GM12878 (cell line): ENCODE data around the gene PDE11A. TPM values are rescaled to one million over a fixed set of nuclear protein-coding genes. Genes with fewer than 3 reads are reported as not detected.

ENCODE experiments used
- ATAC-seq: fragments of 200-7000 bp; cut with Tn5 transposase; 3 replicates; pipeline ENCODE4 v1.9.1; 2020; ENCODE audit warnings: mild to moderate bottlenecking, moderate library complexity
- BruUV-seq: library from RNA; stranded (reverse); fragments of 400-500 nt; replicated peaks from 2 replicates; lab custom pipeline; 2021; lab: Mats Ljungman, UMichigan
- CTCF ChIA-PET: fragments of 300-600 bp; sonication (Branson Sonifier 250); formaldehyde crosslinking; extraction: SDS; loops from one replicate; lab custom pipeline; 2021; ENCODE audit warnings: inconsistent platforms; lab: Yijun Ruan, JAX
- POLR2A ChIA-PET: fragments of 350-600 bp; formaldehyde crosslinking; extraction: SDS; loops from one replicate; lab custom pipeline; 2021; ENCODE audit warnings: inconsistent platforms; lab: Charles Lee
- RAD21 ChIA-PET: fragments of 300-600 bp; sonication (Branson Sonifier 250); formaldehyde crosslinking; loops from one replicate; lab custom pipeline; 2023; ENCODE audit warnings: antibody characterized with exemption; ENCODE audit not compliant: unreplicated experiment; lab: Charles Lee
- SMC1A ChIA-PET: fragments of 300-600 bp; sonication (Branson Sonifier 250); formaldehyde crosslinking; loops from one replicate; lab custom pipeline; 2023; ENCODE audit not compliant: unreplicated experiment, uncharacterized antibody; lab: Charles Lee
- DNase-seq: peaks from one replicate; pipeline ENCODE4 v3.0.0-alpha.2; 2011; ENCODE audit warnings: low read depth, low spot score
- FAIRE-seq: peaks from 3 replicates; lab custom pipeline; 2011; peaks lifted over from hg19 to GRCh38; lab: Jason Lieb, UNC
- H2AFZ ChIP-seq: 2 replicates; pipeline ENCODE4 v1.6.0; 2011; ENCODE audit warnings: low read depth, low read length, control low read depth; ENCODE audit not compliant: control insufficient read depth
- H3K27ac ChIP-seq: 2 replicates; pipeline ENCODE4 v1.5.1; 2011; ENCODE audit warnings: control low read depth; ENCODE audit not compliant: control insufficient read depth, insufficient read depth
- H3K27me3 ChIP-seq, 2 experiments: replicated peaks in 1 of 2; 2 replicates each; pipeline versions ENCODE4 v1.6.0 to v1.6.1; 2011; ENCODE audit warnings: low read length in 1 of 2; ENCODE audit not compliant: control insufficient read depth in 2 of 2, insufficient read depth in 2 of 2
- H3K36me3 ChIP-seq, 2 experiments: 2 replicates each; pipeline ENCODE4 v1.5.1; 2011; ENCODE audit warnings: low read length in 1 of 2; ENCODE audit not compliant: control insufficient read depth in 2 of 2, insufficient read depth in 2 of 2
- H3K4me1 ChIP-seq: 2 replicates; pipeline ENCODE4 v1.6.1; 2011; ENCODE audit warnings: mild to moderate bottlenecking, low read length, moderate library complexity, mixed read lengths; ENCODE audit not compliant: control insufficient read depth, insufficient read depth
- H3K4me2 ChIP-seq: 2 replicates; pipeline ENCODE4 v1.6.0; 2011; ENCODE audit warnings: control low read depth; ENCODE audit not compliant: control insufficient read depth, insufficient read depth
- H3K4me3 ChIP-seq: fragments of 200-600 bp; sonication (generic); 2 replicates; pipeline ENCODE4 v1.5.1; 2016
- H3K79me2 ChIP-seq: 2 replicates; pipeline ENCODE4 v1.6.0; 2011; ENCODE audit warnings: low read length; ENCODE audit not compliant: control insufficient read depth, insufficient read depth
- H3K9ac ChIP-seq: 2 replicates; pipeline ENCODE4 v1.8.0; 2011; ENCODE audit warnings: low read length, control low read depth, mixed read lengths; ENCODE audit not compliant: control insufficient read depth, insufficient read depth
- H3K9me3 ChIP-seq: replicated peaks from 3 replicates; pipeline ENCODE4 v1.5.1; 2011; ENCODE audit warnings: mild to moderate bottlenecking, low read length; ENCODE audit not compliant: control insufficient read depth, insufficient read depth
- H4K20me1 ChIP-seq: 2 replicates; pipeline ENCODE4 v1.6.0; 2011; ENCODE audit not compliant: control insufficient read depth, insufficient read depth
- CBX3 ChIP-seq: fragments of 200-600 bp; sonication (generic); IDR thresholded peaks from 2 replicates; pipeline ENCODE4 v1.6.1; 2016; ENCODE audit warnings: low read depth, borderline replicate concordance
- CHD4 ChIP-seq: fragments of 200-600 bp; sonication (generic); IDR thresholded peaks from 2 replicates; pipeline ENCODE4 v1.6.1; 2016; ENCODE audit warnings: mild to moderate bottlenecking
- EED ChIP-seq: sonication (generic); IDR thresholded peaks from 2 replicates; pipeline ENCODE4 v1.6.1; 2016; ENCODE audit warnings: antibody characterized with exemption, low read depth
- GABPA ChIP-seq: IDR thresholded peaks from 2 replicates; pipeline ENCODE4 v1.6.1; 2014; ENCODE audit warnings: antibody characterized with exemption, low read depth, mild to moderate bottlenecking, inconsistent platforms
- HDAC6 ChIP-seq: fragments of 200-600 bp; sonication (generic); IDR thresholded peaks from one replicate; pipeline ENCODE4 v1.8.0; 2017; ENCODE audit warnings: antibody characterized with exemption; ENCODE audit not compliant: unreplicated experiment
- IKZF2 ChIP-seq, 2 experiments: fragments of 450-650 bp; IDR thresholded peaks; 2 replicates each; pipeline ENCODE4 v1.6.1; 2017; ENCODE audit warnings: mild to moderate bottlenecking in 2 of 2, moderate library complexity in 2 of 2
- MEF2B ChIP-seq: fragments of 450-650 bp; IDR thresholded peaks from 2 replicates; pipeline ENCODE4 v1.6.1; 2018; ENCODE audit warnings: mild to moderate bottlenecking, moderate library complexity; ENCODE audit not compliant: partially characterized antibody, poor library complexity, severe bottlenecking
- MXI1 ChIP-seq: fragments of 150-350 bp; IDR thresholded peaks from 2 replicates; pipeline ENCODE4 v1.6.1; 2011; ENCODE audit warnings: low read depth, mild to moderate bottlenecking, inconsistent platforms, low read length, improper control_type of control experiment
- POLR2AphosphoS2 ChIP-seq: IDR thresholded peaks from 2 replicates; pipeline ENCODE4 v1.6.1; 2011; ENCODE audit warnings: low read depth, mild to moderate bottlenecking, low read length, improper control_type of control experiment, moderate library complexity
- SMAD5 ChIP-seq: IDR thresholded peaks from 2 replicates; pipeline ENCODE4 v1.6.1; 2016; ENCODE audit warnings: antibody characterized with exemption, low read depth
- SREBF2 ChIP-seq: IDR thresholded peaks from 2 replicates; pipeline ENCODE4 v1.6.1; 2012; ENCODE audit warnings: mild to moderate bottlenecking, low read length
- WRNIP1 ChIP-seq: IDR thresholded peaks from 2 replicates; pipeline ENCODE4 v1.6.1; 2011; ENCODE audit warnings: low read depth, low read length, improper control_type of control experiment, borderline replicate concordance
- YY1 ChIP-seq: IDR thresholded peaks from 2 replicates; pipeline ENCODE4 v1.6.1; 2011; ENCODE audit warnings: low read depth, mild to moderate bottlenecking, low read length
- ZZZ3 ChIP-seq: IDR thresholded peaks from 2 replicates; pipeline ENCODE4 v1.6.1; 2011; ENCODE audit warnings: low read depth; ENCODE audit not compliant: control insufficient read depth, insufficient read length
- WGBS: methylation state at CpG from one replicate; pipeline ENCODE4 v1.1.6; 2016; ENCODE audit warnings: low lambda C conversion rate; ENCODE audit not compliant: insufficient replicate concordance, insufficient coverage; ENCODE audit errors: missing lambda C conversion rate; 5-methylcytosine and 5-hydroxymethylcytosine counted together
- in situ Hi-C: fragments of 300-500 bp; cut with MboI; formaldehyde crosslinking; loops from 9 replicates; pipeline ENCODE4 v1.14.3; 2018; ENCODE audit warnings: mixed read lengths
- intact Hi-C: fragments of 100-400 bp; cut with micrococcal nuclease; formaldehyde crosslinking; loops from one replicate; pipeline ENCODE4 v1.14.2; 2022; ENCODE audit not compliant: unreplicated experiment
- polyA plus RNA-seq, 11 experiments: library from polyadenylated mRNA; depleted of rRNA in 4 of 11; unstranded in 6 of 11; stranded (reverse) in 5 of 11; fragments of >200 nt; fragmentation: Nextera tagmentation in 4 of 11; fragmentation: Illumina TruSeq in 1 of 11; extraction: Ambion mirVana in 4 of 11; extraction: Trizol in 1 of 11; gene quantifications; 1 replicate in 1 of 11; 2 replicates in 10 of 11; pipeline versions ENCODE4 v1.2.1 to v1.2.3, GENCODE V29; 2011 to 2016; ENCODE audit warnings: inconsistent platforms in 2 of 11, missing spikeins in 2 of 11, low read depth in 1 of 11
- total RNA-seq, 4 experiments: library from RNA; depleted of rRNA in 3 of 4; stranded (reverse); fragments of >200 nt in 3 of 4; fragmentation: Illumina TruSeq in 1 of 4; extraction: Trizol in 1 of 4; gene quantifications; 2 replicates each; pipeline versions ENCODE4 v1.2.1 to v1.2.3, GENCODE V29; 2013 to 2021
- TF ChIP-seq, protein P1 (sequence below): IDR thresholded peaks from 2 replicates; pipeline ENCODE4 v1.6.1; 2012; ENCODE audit warnings: low read depth, low read length, improper control_type of control experiment

The PDE11A gene
- total and polyA plus RNA-seq, 10 of the 15 experiments (the other 5 are each of a cell fraction or from before 2014, with no cell fraction given), result 0.01 to 0.17 (median 0.06) TPM; not detected in 5

DNA sequence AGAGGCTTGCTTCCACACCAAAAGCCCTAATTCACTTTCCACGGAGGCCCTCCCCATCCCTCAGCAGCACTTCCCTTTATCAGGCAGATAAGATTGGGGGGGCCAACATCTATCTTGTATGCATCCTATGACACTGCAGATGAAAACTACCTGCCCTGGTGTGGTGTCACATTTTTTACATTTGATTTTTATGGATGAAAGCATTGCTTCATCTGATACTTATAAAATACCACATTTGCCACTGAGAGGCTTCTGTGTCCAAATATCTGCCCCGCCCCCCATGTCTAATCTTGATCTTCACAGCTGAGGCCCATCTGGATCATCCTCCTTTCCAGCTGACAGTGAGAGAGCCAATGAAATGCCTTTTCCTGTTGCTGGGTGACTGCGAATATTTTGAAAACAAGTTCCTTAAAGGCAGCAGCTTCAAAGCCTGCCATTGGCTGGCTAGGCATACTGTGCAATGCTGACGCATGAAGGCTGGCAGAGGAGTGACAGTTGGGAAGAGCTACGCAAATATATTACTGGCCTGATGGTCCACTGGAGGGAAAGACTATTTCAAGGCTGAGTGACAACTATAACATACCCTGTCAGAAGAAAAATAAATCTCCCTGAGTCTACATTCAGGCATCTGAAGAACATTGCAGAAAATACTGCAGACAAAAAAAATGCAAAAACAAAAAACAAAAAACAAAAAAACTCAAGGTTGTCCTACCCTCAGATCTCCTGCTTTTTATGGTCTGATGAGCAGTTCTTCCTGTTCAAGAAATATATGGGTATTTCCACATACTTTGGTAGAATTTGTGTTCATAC is 318.7 kb downstream of the PDE11A start:
- SMC1A ChIA-PET, result interaction anchor here (0.6 to 1.1 kb wide), 2 partner anchors 144 to 247 kb away, joined by 3 read pairs; no protein-coding TSS in a partner anchor
- no peaks in the 10 kb centered on the region for H3K4me1 ChIP-seq
- H3K79me2 ChIP-seq, result no peaks in the 10 kb centered on the region
- no peak overlapping the region for H3K4me3 ChIP-seq
- CTCF ChIA-PET, result interaction anchor here (1.1 kb wide), 1 partner anchor 592 kb away, joined by 3 read pairs; no protein-coding TSS in a partner anchor
- RAD21 ChIA-PET, result no interaction called here
- intact Hi-C loops, result no loop called here
- FAIRE-seq (no peak), DNase-seq (no peak), ATAC-seq (peak; percentile 56)
- no TSS peak for BruUV-seq
- no peak overlapping the region for H2AFZ ChIP-seq
- no peaks in the 10 kb centered on the region for H4K20me1 ChIP-seq
- in situ Hi-C loops, result no loop called here
- H3K9ac ChIP-seq, result no peak overlapping the region
- WGBS, result 35% methylated on average over 5 of the region's 5 CpGs
- no peaks in the 10 kb centered on the region for H3K36me3 ChIP-seq
- no peak overlapping the region for H3K4me2 ChIP-seq
- no peak for TF ChIP-seq HDAC6
- TF ChIP-seq MXI1, result no peak
- no peak for TF ChIP-seq CBX3
- no peak for TF ChIP-seq IKZF2 (IDR thresholded peaks at IDR 0.05)
- H3K27me3 ChIP-seq, result peaks cover 0 to 2% of the 10 kb centered on the region in 2 experiments; a peak in 3 of 4 replicates
- H3K9me3 ChIP-seq, result no peaks in the 10 kb centered on the region
- no peak overlapping the region for H3K27ac ChIP-seq
- POLR2A ChIA-PET, result no interaction called here

DNA sequence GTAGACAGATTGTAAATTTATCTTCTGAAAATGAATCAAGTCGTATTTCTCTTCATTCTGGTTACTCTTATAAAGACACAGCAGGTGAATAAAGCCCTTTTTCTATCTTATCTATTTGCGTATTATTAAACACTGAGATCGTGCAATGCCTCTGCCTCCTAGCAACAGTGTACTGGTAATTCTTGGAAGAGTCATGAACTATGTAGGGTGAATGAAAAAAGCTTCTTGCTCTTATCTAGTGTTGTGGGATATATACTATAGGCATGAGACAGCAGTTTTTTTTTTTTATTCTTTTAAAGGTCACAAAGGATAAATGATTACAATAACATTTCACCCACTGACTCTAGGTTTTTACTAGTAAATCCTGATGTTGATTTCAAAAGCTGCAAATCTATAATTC is 324.2 kb downstream of the PDE11A start:
- Histone ChIP-seq H2AFZ (no peak overlapping the region), H3K4me2 (no peak overlapping the region), H3K4me1 (no peaks in the 10 kb centered on the region), H4K20me1 (no peaks in the 10 kb centered on the region), H3K79me2 (no peaks in the 10 kb centered on the region), H3K4me3 (no peak overlapping the region), H3K9me3 (no peaks in the 10 kb centered on the region), H3K36me3 (no peaks in the 10 kb centered on the region), H3K27ac (no peak overlapping the region), H3K27me3 (peaks cover 0 to 2% of the 10 kb centered on the region in 2 experiments; a peak in 3 of 4 replicates), H3K9ac (no peak overlapping the region)
- FAIRE-seq (no peak), DNase-seq (no peak), ATAC-seq (no peak)
- CTCF ChIA-PET, result interaction anchor here (1.0 to 1.5 kb wide), 2 partner anchors 364 to 413 kb away, joined by 3 read pairs; no protein-coding TSS in a partner anchor
- POLR2A ChIA-PET, result no interaction called here
- BruUV-seq, result no TSS peak
- intact Hi-C loops, result no loop called here
- RAD21 ChIA-PET, result no interaction called here
- 58% methylated on average over 3 of the region's 3 CpGs for WGBS
- SMC1A ChIA-PET, result interaction anchor here (1.0 kb wide), 1 partner anchor 584 kb away, joined by 3 read pairs; no protein-coding TSS in a partner anchor
- in situ Hi-C loops, result no loop called here
- TF ChIP-seq SREBF2 (no peak), CHD4 (no peak), ZZZ3 (no peak), GABPA (no peak), MEF2B (no peak), EED (no peak), WRNIP1 (no peak), POLR2AphosphoS2 (no peak), SMAD5 (no peak), YY1 (no peak)
- TF ChIP-seq, protein P1, sequence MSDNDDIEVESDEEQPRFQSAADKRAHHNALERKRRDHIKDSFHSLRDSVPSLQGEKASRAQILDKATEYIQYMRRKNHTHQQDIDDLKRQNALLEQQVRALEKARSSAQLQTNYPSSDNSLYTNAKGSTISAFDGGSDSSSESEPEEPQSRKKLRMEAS, result no peak
